ENCODE measurements around the gene SORCS1. TPM values are rescaled to one million over a fixed set of nuclear protein-coding genes. Genes with fewer than 3 reads are reported as not detected.

The SORCS1 gene
- total and polyA plus RNA-seq, 2 of the 8 experiments (the other 6 are each of a cell fraction or from before 2014, with no cell fraction given), result 4.1 to 4.6 TPM

DNA sequence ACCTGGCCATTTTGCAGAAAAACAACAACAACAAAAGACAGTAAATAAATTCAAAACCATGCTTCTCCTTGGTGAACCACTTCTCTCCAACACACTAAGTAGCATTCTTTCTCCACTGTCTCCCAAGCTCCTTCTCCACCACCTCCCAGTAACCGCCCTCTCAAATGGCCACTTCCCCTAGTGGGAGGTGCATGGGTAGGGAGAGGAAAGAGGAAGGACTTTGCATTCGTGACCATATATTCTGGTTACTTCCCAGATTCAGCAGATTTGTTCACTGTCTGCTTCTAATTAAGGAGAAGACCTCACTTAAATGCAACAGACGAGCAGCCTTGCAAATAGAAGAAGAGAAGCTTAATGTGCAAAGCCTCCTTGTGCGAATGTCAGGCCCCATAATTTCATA, 166.8 kb downstream of the SORCS1 start:
- Histone ChIP-seq H3K23ac (ENCODE audit: insufficient read length) (no peak overlapping the region), H3K4me3 (ENCODE audit: extremely low read depth in 1 of 4, insufficient read depth in 2 of 4, low read depth in 3 of 4, low read length in 4 of 4) (no peak overlapping the region), H4K91ac (replicated peaks; ENCODE audit: insufficient read length, low read length) (no peak overlapping the region), H3K79me1 (ENCODE audit: low read depth, low read length) (no peaks in the 10 kb centered on the region), H2BK5ac (ENCODE audit: low read depth, low read length) (no peak overlapping the region), H3K27me3 (replicated peaks in 1 of 4; ENCODE audit: control insufficient read depth in 3 of 4, extremely low read depth in 1 of 4, insufficient read depth in 3 of 4, low read length in 3 of 4) (no peaks in the 10 kb centered on the region), H2AFZ (ENCODE audit: low read length) (no peak overlapping the region), H2AK5ac (ENCODE audit: low read depth, low read length) (no peak overlapping the region), H3K14ac (ENCODE audit: insufficient read length) (no peak overlapping the region), H3K79me2 (ENCODE audit: control insufficient read depth in 1 of 2, insufficient read depth in 2 of 2, low read length in 2 of 2) (no peaks in the 10 kb centered on the region), H3K36me3 (ENCODE audit: control insufficient read depth in 2 of 4, insufficient read depth in 4 of 4, low read length in 3 of 4) (no peaks in the 10 kb centered on the region), H2BK12ac (ENCODE audit: low read depth, low read length) (no peak overlapping the region), H4K8ac (ENCODE audit: extremely low read depth, insufficient read depth, low read length) (no peak overlapping the region), H2BK20ac (ENCODE audit: low read length) (no peak overlapping the region), H2BK120ac (replicated peaks; ENCODE audit: low read depth, low read length) (no peak overlapping the region), H4K5ac (ENCODE audit: insufficient read length, low read depth, low read length) (no peak overlapping the region), H3K27ac (ENCODE audit: low read depth, low read length) (no peak overlapping the region), H2BK15ac (ENCODE audit: low read length) (no peak overlapping the region), H4K20me1 (replicated peaks in 1 of 2; ENCODE audit: control insufficient read depth in 1 of 2, insufficient read depth in 2 of 2, low read length in 2 of 2) (no peaks in the 10 kb centered on the region), H3K4ac (replicated peaks; ENCODE audit: insufficient read length, low read depth, low read length) (no peak overlapping the region), H3K4me2 (ENCODE audit: insufficient read depth in 1 of 2, low read depth in 2 of 2, low read length in 2 of 2) (no peak overlapping the region), H3K56ac (replicated peaks; ENCODE audit: insufficient read length, low read depth, low read length) (no peak overlapping the region), H3K23me2 (ENCODE audit: low read depth, low read length) (no peaks in the 10 kb centered on the region), H3K9ac (replicated peaks in 1 of 4; ENCODE audit: extremely low read depth in 1 of 4, low read depth in 3 of 4, low read length in 3 of 4) (no peak overlapping the region), H3K4me1 (replicated peaks in 1 of 4; ENCODE audit: control insufficient read depth in 3 of 4, insufficient read depth in 4 of 4, low read length in 3 of 4) (no peaks in the 10 kb centered on the region; a peak in 1 of 7 replicates), H3K18ac (ENCODE audit: extremely low read depth, low read length) (no peak overlapping the region), H3K9me3 (ENCODE audit: insufficient read depth in 2 of 2, low read depth in 1 of 2, low read length in 1 of 2) (no peaks in the 10 kb centered on the region)
- ChIA-PET CTCF (ENCODE audit: partially characterized antibody) (interaction anchor here (0.7 to 1.6 kb wide), 2 partner anchors 13 to 291 kb away, joined by 3 to 7 read pairs; no protein-coding TSS in a partner anchor), POLR2A (ENCODE audit: partially characterized antibody) (no interaction called here)
- FAIRE-seq, result no peak
- no peak for DNase-seq (ENCODE audit: low read depth in 1 of 2, low spot score in 2 of 2)
- WGBS, 2 experiments (ENCODE audit: extremely low coverage in 1 of 2, insufficient coverage in 1 of 2, insufficient read length in 1 of 2, insufficient replicate concordance in 2 of 2, low coverage in 1 of 2, low lambda C conversion rate in 2 of 2, missing lambda C conversion rate in 1 of 2), result 75% methylated on average over 4 of the region's 4 CpGs; no CpG with 5 or more reads in 1 of the 2 experiments
- TF ChIP-seq, protein P1, sequence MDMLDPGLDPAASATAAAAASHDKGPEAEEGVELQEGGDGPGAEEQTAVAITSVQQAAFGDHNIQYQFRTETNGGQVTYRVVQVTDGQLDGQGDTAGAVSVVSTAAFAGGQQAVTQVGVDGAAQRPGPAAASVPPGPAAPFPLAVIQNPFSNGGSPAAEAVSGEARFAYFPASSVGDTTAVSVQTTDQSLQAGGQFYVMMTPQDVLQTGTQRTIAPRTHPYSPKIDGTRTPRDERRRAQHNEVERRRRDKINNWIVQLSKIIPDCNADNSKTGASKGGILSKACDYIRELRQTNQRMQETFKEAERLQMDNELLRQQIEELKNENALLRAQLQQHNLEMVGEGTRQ (IDR thresholded peaks at IDR 0.05; ENCODE audit: low read length), result no peak
